Esophagus (tissue), 2 donors: ENCODE results near the gene TMEM106C. TPM values are rescaled to one million over a fixed set of nuclear protein-coding genes. Genes with fewer than 3 reads are reported as not detected.

Experiments
- H3K27ac ChIP-seq, 2 donors: one replicate each; pipeline ENCODE4 v1.5.1; 2013; ENCODE audit warnings: low read depth in 2 of 2, mild to moderate bottlenecking in 2 of 2, inconsistent platforms in 1 of 2, low read length in 1 of 2, moderate library complexity in 1 of 2
- H3K27me3 ChIP-seq, 2 donors: one replicate each; pipeline ENCODE4 v1.6.1; 2013; ENCODE audit warnings: low read length in 2 of 2, control low read depth in 1 of 2, mild to moderate bottlenecking in 1 of 2; ENCODE audit not compliant: insufficient read depth in 2 of 2, control insufficient read depth in 1 of 2
- H3K36me3 ChIP-seq, 2 donors: one replicate each; pipeline ENCODE4 v1.6.1; 2013; ENCODE audit warnings: low read length in 1 of 2; ENCODE audit not compliant: control insufficient read depth in 2 of 2, insufficient read depth in 2 of 2
- H3K4me1 ChIP-seq, 2 donors: one replicate each; pipeline ENCODE4 v1.6.1; 2013; ENCODE audit warnings: low read length in 1 of 2; ENCODE audit not compliant: control insufficient read depth in 2 of 2, insufficient read depth in 2 of 2
- H3K4me3 ChIP-seq, 2 donors: one replicate each; pipeline ENCODE4 v1.5.1; 2013; ENCODE audit warnings: low read length in 2 of 2, mild to moderate bottlenecking in 2 of 2, low read depth in 1 of 2, moderate library complexity in 1 of 2
- H3K9me3 ChIP-seq, 2 donors: one replicate each; pipeline ENCODE4 v1.6.1; 2013; ENCODE audit warnings: mild to moderate bottlenecking in 2 of 2, low read depth in 1 of 2, low read length in 1 of 2, moderate library complexity in 1 of 2; ENCODE audit not compliant: control insufficient read depth in 2 of 2, insufficient read depth in 1 of 2
- WGBS, 2 donors: extraction: QIAGEN DNeasy Blood & Tissue Kit; methylation state at CpG; one replicate each; pipeline ENCODE4 v1.1.7; 2013; 5-methylcytosine and 5-hydroxymethylcytosine counted together
- polyA plus RNA-seq, 2 donors: library from polyadenylated mRNA; stranded (reverse); fragments of 200-250 nt; gene quantifications; one replicate each; pipeline ENCODE4 v1.2.3, GENCODE V29; 2013
- donor health status: healthy with polysubstance abuse.
- donor health status: Bipolar disorder and iron deficiency.

Gene TMEM106C
- polyA plus RNA-seq, 2 donors: 22.0 to 51.1 TPM

- no peaks in the 10 kb centered on the region for H3K4me1 ChIP-seq
- H3K27me3 ChIP-seq: no peaks in the 10 kb centered on the region
- 91 to 98% methylated on average over 10 to 11 of the region's 11 CpGs for WGBS, 2 donors
- no peaks in the 10 kb centered on the region for H3K36me3 ChIP-seq
- no peak overlapping the region for H3K4me3 ChIP-seq
- H3K27ac ChIP-seq: no peak overlapping the region
- no peaks in the 10 kb centered on the region for H3K9me3 ChIP-seq
Measured at GRCh38 chr12:47982770-47983169, 19.4 kb downstream of the TMEM106C start.

GRCh38 chr12:47983541-47984115, 20.2 kb downstream of the TMEM106C start:
- Histone ChIP-seq H3K4me3 (no peak overlapping the region), H3K9me3 (no peaks in the 10 kb centered on the region), H3K27me3 (no peaks in the 10 kb centered on the region), H3K36me3 (no peaks in the 10 kb centered on the region), H3K4me1 (no peaks in the 10 kb centered on the region), H3K27ac (no peak overlapping the region)
- 87 to 93% methylated on average over 5 of the region's 5 CpGs for WGBS, 2 donors

GRCh38 chr12:47984331-47984801, 21.0 kb downstream of the TMEM106C start:
- Histone ChIP-seq H3K27me3 (no peaks in the 10 kb centered on the region), H3K36me3 (no peaks in the 10 kb centered on the region), H3K9me3 (no peaks in the 10 kb centered on the region), H3K4me3 (no peak overlapping the region), H3K4me1 (no peaks in the 10 kb centered on the region), H3K27ac (no peak overlapping the region)
- 93 to 96% methylated on average over 8 of the region's 8 CpGs for WGBS, 2 donors

GRCh38 chr12:47985596-47986290, 22.3 kb downstream of the TMEM106C start:
- no peaks in the 10 kb centered on the region for H3K36me3 ChIP-seq
- no peaks in the 10 kb centered on the region for H3K27me3 ChIP-seq
- no peak overlapping the region for H3K27ac ChIP-seq
- no peak overlapping the region for H3K4me3 ChIP-seq
- H3K9me3 ChIP-seq: no peaks in the 10 kb centered on the region
- 92 to 94% methylated on average over 16 of the region's 16 CpGs for WGBS, 2 donors
- H3K4me1 ChIP-seq: no peaks in the 10 kb centered on the region

GRCh38 chr12:47986291-47986660, 22.9 kb downstream of the TMEM106C start:
- peaks cover 0 to 2% of the 10 kb centered on the region in 2 donors for H3K4me1 ChIP-seq
- no peaks in the 10 kb centered on the region for H3K9me3 ChIP-seq
- no peak overlapping the region for H3K4me3 ChIP-seq
- no peaks in the 10 kb centered on the region for H3K27me3 ChIP-seq
- no peaks in the 10 kb centered on the region for H3K36me3 ChIP-seq
- H3K27ac ChIP-seq: no peak overlapping the region
- WGBS, 2 donors: 84 to 85% methylated on average over 8 of the region's 8 CpGs

GRCh38 chr12:47986832-47987231, 23.4 kb downstream of the TMEM106C start:
- H3K36me3 ChIP-seq: no peaks in the 10 kb centered on the region
- WGBS, 2 donors: 93% methylated on average over 5 of the region's 5 CpGs
- no peak overlapping the region for H3K4me3 ChIP-seq
- no peaks in the 10 kb centered on the region for H3K27me3 ChIP-seq
- H3K4me1 ChIP-seq: peaks cover 0 to 5% of the 10 kb centered on the region in 2 donors
- H3K9me3 ChIP-seq: no peaks in the 10 kb centered on the region
- H3K27ac ChIP-seq: no peak overlapping the region

- 84 to 89% methylated on average over 12 to 14 of the region's 14 CpGs for WGBS, 2 donors
- Histone ChIP-seq H3K27me3 (no peaks in the 10 kb centered on the region), H3K4me3 (no peak overlapping the region), H3K9me3 (no peaks in the 10 kb centered on the region), H3K27ac (no peak overlapping the region), H3K4me1 (peaks cover 0 to 5% of the 10 kb centered on the region in 2 donors), H3K36me3 (no peaks in the 10 kb centered on the region)
Measured at GRCh38 chr12:47987411-47988072, 24.1 kb downstream of the TMEM106C start.

GRCh38 chr12:47988073-47989022, 25.0 kb downstream of the TMEM106C start:
- WGBS, 2 donors: 65 to 74% methylated on average over 15 of the region's 15 CpGs
- Histone ChIP-seq H3K4me3 (no peak overlapping the region), H3K9me3 (no peaks in the 10 kb centered on the region), H3K36me3 (no peaks in the 10 kb centered on the region), H3K4me1 (peaks cover 0 to 5% of the 10 kb centered on the region in 2 donors), H3K27ac (no peak overlapping the region), H3K27me3 (no peaks in the 10 kb centered on the region)

GRCh38 chr12:47989023-47989417, 25.6 kb downstream of the TMEM106C start:
- Histone ChIP-seq H3K27ac (no peak overlapping the region), H3K27me3 (no peaks in the 10 kb centered on the region)
- 90 to 91% methylated on average over 8 of the region's 8 CpGs for WGBS, 2 donors

More at GRCh38 chr12:47989023-47989417, 25.6 kb downstream of the TMEM106C start:
- H3K9me3 ChIP-seq: no peaks in the 10 kb centered on the region
- no peaks in the 10 kb centered on the region for H3K36me3 ChIP-seq
- no peak overlapping the region for H3K4me3 ChIP-seq
- peaks cover 0 to 5% of the 10 kb centered on the region in 2 donors for H3K4me1 ChIP-seq
